ENCODE measurements around the gene LAMA2.

The LAMA2 gene

GRCh38 chr6:129111346-129111745 is 228.4 kb downstream of the LAMA2 start:
- Histone ChIP-seq H3K27ac (ENCODE audit: low read depth, low read length) (no peak overlapping the region), H3K36me3 (ENCODE audit: insufficient read depth, low read length) (no peaks in the 10 kb centered on the region), H3K4me3 (ENCODE audit: low read depth in 1 of 2, low read length in 2 of 2) (no peak overlapping the region), H3K9me3 (ENCODE audit: low read length) (no peaks in the 10 kb centered on the region), H3K9ac (ENCODE audit: low read length) (no peak overlapping the region), H3K4me1 (ENCODE audit: insufficient read depth, low read length) (no peaks in the 10 kb centered on the region), H3K27me3 (ENCODE audit: control insufficient read depth in 1 of 2, insufficient read depth in 2 of 2, low read length in 2 of 2) (no peaks in the 10 kb centered on the region)

- Histone ChIP-seq H3K9ac (ENCODE audit: low read length) (no peak overlapping the region), H3K4me1 (ENCODE audit: insufficient read depth, low read length) (no peaks in the 10 kb centered on the region), H3K9me3 (ENCODE audit: low read length) (no peaks in the 10 kb centered on the region), H3K36me3 (ENCODE audit: insufficient read depth, low read length) (no peaks in the 10 kb centered on the region), H3K27ac (ENCODE audit: low read depth, low read length) (no peak overlapping the region), H3K27me3 (ENCODE audit: control insufficient read depth in 1 of 2, insufficient read depth in 2 of 2, low read length in 2 of 2) (no peaks in the 10 kb centered on the region), H3K4me3 (ENCODE audit: low read depth in 1 of 2, low read length in 2 of 2) (no peak overlapping the region)
Observed at GRCh38 chr6:129111853-129112252, 228.9 kb downstream of the LAMA2 start.

- Histone ChIP-seq H3K27me3 (ENCODE audit: control insufficient read depth in 1 of 2, insufficient read depth in 2 of 2, low read length in 2 of 2) (no peaks in the 10 kb centered on the region), H3K9ac (ENCODE audit: low read length) (no peak overlapping the region), H3K4me3 (ENCODE audit: low read depth in 1 of 2, low read length in 2 of 2) (no peak overlapping the region), H3K9me3 (ENCODE audit: low read length) (no peaks in the 10 kb centered on the region), H3K27ac (ENCODE audit: low read depth, low read length) (no peak overlapping the region), H3K36me3 (ENCODE audit: insufficient read depth, low read length) (no peaks in the 10 kb centered on the region), H3K4me1 (ENCODE audit: insufficient read depth, low read length) (no peaks in the 10 kb centered on the region)
Observed at GRCh38 chr6:129112591-129112990, 229.7 kb downstream of the LAMA2 start.

DNA sequence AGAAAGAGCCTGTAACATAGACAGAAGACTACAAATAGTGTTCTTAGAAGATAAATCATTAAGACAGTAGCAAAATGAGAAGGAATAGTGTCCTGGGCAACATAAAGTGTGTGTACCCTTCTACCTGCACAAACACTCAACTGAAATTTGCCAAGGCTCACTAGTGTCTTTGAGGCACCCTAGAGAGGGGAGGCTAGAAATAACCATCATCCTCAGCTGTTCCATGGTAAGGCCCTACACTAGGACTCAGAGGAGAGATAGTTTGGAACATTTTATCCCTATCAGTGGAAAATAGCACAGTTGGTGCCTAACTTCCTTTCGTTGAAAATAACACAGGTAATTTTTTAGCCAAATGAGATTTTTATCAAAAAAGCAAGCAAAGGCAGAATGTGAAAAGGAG is 230.7 kb downstream of the LAMA2 start:
- H3K4me3 ChIP-seq (ENCODE audit: low read depth in 1 of 2, low read length in 2 of 2) = no peak overlapping the region
- no peaks in the 10 kb centered on the region for H3K36me3 ChIP-seq (ENCODE audit: insufficient read depth, low read length)
- no peaks in the 10 kb centered on the region for H3K4me1 ChIP-seq (ENCODE audit: insufficient read depth, low read length)
- H3K9me3 ChIP-seq (ENCODE audit: low read length) = no peaks in the 10 kb centered on the region
- H3K9ac ChIP-seq (ENCODE audit: low read length) = no peak overlapping the region
- H3K27ac ChIP-seq (ENCODE audit: low read depth, low read length) = no peak overlapping the region
- no peaks in the 10 kb centered on the region for H3K27me3 ChIP-seq (ENCODE audit: control insufficient read depth in 1 of 2, insufficient read depth in 2 of 2, low read length in 2 of 2)

GRCh38 chr6:129114636-129115391 is 231.9 kb downstream of the LAMA2 start:
- H3K9ac ChIP-seq (ENCODE audit: low read length) = no peak overlapping the region
- H3K36me3 ChIP-seq (ENCODE audit: insufficient read depth, low read length) = no peaks in the 10 kb centered on the region
- H3K27ac ChIP-seq (ENCODE audit: low read depth, low read length) = no peak overlapping the region
- H3K4me3 ChIP-seq (ENCODE audit: low read depth in 1 of 2, low read length in 2 of 2) = no peak overlapping the region
- no peaks in the 10 kb centered on the region for H3K27me3 ChIP-seq (ENCODE audit: control insufficient read depth in 1 of 2, insufficient read depth in 2 of 2, low read length in 2 of 2)
- no peaks in the 10 kb centered on the region for H3K9me3 ChIP-seq (ENCODE audit: low read length)
- H3K4me1 ChIP-seq (ENCODE audit: insufficient read depth, low read length) = no peaks in the 10 kb centered on the region

- H3K9me3 ChIP-seq (ENCODE audit: low read length) = no peaks in the 10 kb centered on the region
- no peaks in the 10 kb centered on the region for H3K4me1 ChIP-seq (ENCODE audit: insufficient read depth, low read length)
- H3K27ac ChIP-seq (ENCODE audit: low read depth, low read length) = no peak overlapping the region
- H3K9ac ChIP-seq (ENCODE audit: low read length) = no peak overlapping the region
- no peaks in the 10 kb centered on the region for H3K27me3 ChIP-seq (ENCODE audit: control insufficient read depth in 1 of 2, insufficient read depth in 2 of 2, low read length in 2 of 2)
- no peaks in the 10 kb centered on the region for H3K36me3 ChIP-seq (ENCODE audit: insufficient read depth, low read length)
- no peak overlapping the region for H3K4me3 ChIP-seq (ENCODE audit: low read depth in 1 of 2, low read length in 2 of 2)
Observed at GRCh38 chr6:129115471-129115870, 232.5 kb downstream of the LAMA2 start.

DNA sequence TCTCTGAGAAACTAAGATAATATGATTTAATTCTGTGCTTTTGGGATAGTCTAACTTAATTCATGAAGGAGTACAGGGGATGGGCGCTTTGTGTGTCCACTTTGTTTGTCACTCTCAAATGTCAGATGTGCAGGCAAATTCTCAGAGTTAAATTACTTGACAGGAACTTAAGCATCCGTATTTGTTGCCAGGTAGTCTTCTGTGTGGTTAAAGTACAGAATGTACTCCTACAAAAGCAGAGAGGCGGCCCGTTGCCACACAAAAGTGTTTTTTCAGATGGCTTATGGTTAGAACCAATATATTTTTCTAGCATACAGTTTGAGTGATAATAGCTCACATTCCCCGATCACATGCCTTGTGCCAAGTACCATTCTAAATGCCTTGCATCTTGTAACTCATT is 234.4 kb downstream of the LAMA2 start:
- Histone ChIP-seq H3K27ac (ENCODE audit: low read depth, low read length) (no peak overlapping the region), H3K4me3 (ENCODE audit: low read depth in 1 of 2, low read length in 2 of 2) (no peak overlapping the region), H3K9me3 (ENCODE audit: low read length) (no peaks in the 10 kb centered on the region), H3K36me3 (ENCODE audit: insufficient read depth, low read length) (no peaks in the 10 kb centered on the region), H3K9ac (ENCODE audit: low read length) (no peak overlapping the region), H3K27me3 (ENCODE audit: control insufficient read depth in 1 of 2, insufficient read depth in 2 of 2, low read length in 2 of 2) (no peaks in the 10 kb centered on the region), H3K4me1 (ENCODE audit: insufficient read depth, low read length) (no peaks in the 10 kb centered on the region)

- Histone ChIP-seq H3K27ac (ENCODE audit: low read depth, low read length) (no peak overlapping the region), H3K4me1 (ENCODE audit: insufficient read depth, low read length) (no peaks in the 10 kb centered on the region)
Observed at GRCh38 chr6:129120856-129121638, 238.1 kb downstream of the LAMA2 start.

GRCh38 chr6:129124347-129124746 is 241.4 kb downstream of the LAMA2 start:
- no peaks in the 10 kb centered on the region for H3K4me1 ChIP-seq (ENCODE audit: insufficient read depth, low read length)
- H3K9me3 ChIP-seq (ENCODE audit: low read length) = no peaks in the 10 kb centered on the region
- H3K27ac ChIP-seq (ENCODE audit: low read depth, low read length) = no peak overlapping the region
- no peaks in the 10 kb centered on the region for H3K27me3 ChIP-seq (ENCODE audit: control insufficient read depth in 1 of 2, insufficient read depth in 2 of 2, low read length in 2 of 2)
- H3K9ac ChIP-seq (ENCODE audit: low read length) = no peak overlapping the region
- H3K4me3 ChIP-seq (ENCODE audit: low read depth in 1 of 2, low read length in 2 of 2) = no peak overlapping the region
- H3K36me3 ChIP-seq (ENCODE audit: insufficient read depth, low read length) = no peaks in the 10 kb centered on the region

More at GRCh38 chr6:129120856-129121638, 238.1 kb downstream of the LAMA2 start:
- no peak overlapping the region for H3K9ac ChIP-seq (ENCODE audit: low read length)
- no peaks in the 10 kb centered on the region for H3K36me3 ChIP-seq (ENCODE audit: insufficient read depth, low read length)
- no peaks in the 10 kb centered on the region for H3K27me3 ChIP-seq (ENCODE audit: control insufficient read depth in 1 of 2, insufficient read depth in 2 of 2, low read length in 2 of 2)
- H3K9me3 ChIP-seq (ENCODE audit: low read length) = no peaks in the 10 kb centered on the region
- H3K4me3 ChIP-seq (ENCODE audit: low read depth in 1 of 2, low read length in 2 of 2) = no peak overlapping the region

GRCh38 chr6:129130106-129130505 is 247.2 kb downstream of the LAMA2 start:
- Histone ChIP-seq H3K9me3 (ENCODE audit: low read length) (no peaks in the 10 kb centered on the region), H3K9ac (ENCODE audit: low read length) (no peak overlapping the region), H3K36me3 (ENCODE audit: insufficient read depth, low read length) (no peaks in the 10 kb centered on the region), H3K27me3 (ENCODE audit: control insufficient read depth in 1 of 2, insufficient read depth in 2 of 2, low read length in 2 of 2) (no peaks in the 10 kb centered on the region), H3K27ac (ENCODE audit: low read depth, low read length) (no peak overlapping the region), H3K4me3 (ENCODE audit: low read depth in 1 of 2, low read length in 2 of 2) (no peak overlapping the region), H3K4me1 (ENCODE audit: insufficient read depth, low read length) (peaks cover 4% of the 10 kb centered on the region)

GRCh38 chr6:129130959-129131681 is 248.2 kb downstream of the LAMA2 start:
- Histone ChIP-seq H3K36me3 (ENCODE audit: insufficient read depth, low read length) (no peaks in the 10 kb centered on the region), H3K9me3 (ENCODE audit: low read length) (no peaks in the 10 kb centered on the region), H3K4me3 (ENCODE audit: low read depth in 1 of 2, low read length in 2 of 2) (no peak overlapping the region), H3K27me3 (ENCODE audit: control insufficient read depth in 1 of 2, insufficient read depth in 2 of 2, low read length in 2 of 2) (no peaks in the 10 kb centered on the region), H3K27ac (ENCODE audit: low read depth, low read length) (no peak overlapping the region), H3K4me1 (ENCODE audit: insufficient read depth, low read length) (peaks cover 4% of the 10 kb centered on the region), H3K9ac (ENCODE audit: low read length) (no peak overlapping the region)

Measured in muscle layer of colon (tissue), 2 donors.